ENCODE measurements around the gene PBXIP1. TPM values are rescaled to one million over a fixed set of nuclear protein-coding genes. Genes with fewer than 3 reads are reported as not detected.
"Not testable (repeated sequence)": the region's sequence is repeated elsewhere in the genome, so short reads cannot be mapped to it uniquely, and the experiment has no call there.

The PBXIP1 gene
- total RNA-seq, 2 experiments from 2014 or later, result 17.7 to 19.4 TPM

GRCh38 chr1:154982897-154983648 lies 27.2 kb upstream of the PBXIP1 start, which contains the start of gene FLAD1:
FLAD1 (plus strand) TSS chr1:154983344; CDS start chr1:154983695, 351 bp downstream.
- Mint-ChIP-seq H3K36me3 (ENCODE audit: low read depth) (peaks cover 30% of the 10 kb centered on the region), H3K27ac (no peak within 1 kb of the TSS), H3K27me3 (no peaks in the 10 kb centered on the region), H3K9me3 (no peaks in the 10 kb centered on the region), H3K4me1 (ENCODE audit: low read depth) (peaks cover 12% of the 10 kb centered on the region), H3K4me3 (no peak within 1 kb of the TSS)
- peak; percentile 99 for ATAC-seq
- POLR2A ChIA-PET, result interaction anchor here (0.6 to 4.8 kb wide), 15 partner anchors 10 to 146 kb away, joined by 3 to 85 read pairs (median 5); partner anchors contain the start of genes CKS1B, LENEP, PBXIP1 and PMVK
- intact Hi-C loops (cut with micrococcal nuclease), result no loop called here
- CTCF ChIA-PET, result interaction anchor here (0.6 to 13.2 kb wide), 18 partner anchors 9 to 423 kb away, joined by 3 to 108 read pairs (median 4); partner anchors contain the start of genes ADAM15, LENEP and PYGO2
- TF ChIP-seq CTCF (IDR thresholded peaks at IDR 0.05), result no peak
- DNase-seq, result peak; percentile 98

DNA sequence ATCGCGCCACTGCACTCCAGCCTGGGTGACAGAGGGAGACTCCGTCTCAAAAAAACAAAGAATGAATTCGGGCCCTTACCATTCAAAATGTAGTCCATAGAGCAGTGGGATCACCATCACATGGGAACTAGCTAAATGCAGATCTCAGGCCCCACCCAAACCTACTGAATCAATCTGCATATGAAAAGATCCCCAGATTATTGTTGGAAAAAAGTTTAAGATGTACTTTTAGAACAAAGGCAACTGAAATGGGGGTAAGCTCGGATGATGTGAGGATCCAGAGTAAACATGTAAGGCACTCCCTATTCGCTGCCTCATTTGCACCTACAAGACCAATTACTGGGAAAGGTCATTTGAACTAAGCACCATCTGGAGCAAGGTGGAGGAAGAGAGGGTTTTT lies 26.4 kb upstream of the PBXIP1 start:
- Mint-ChIP-seq H3K9me3 (no peaks in the 10 kb centered on the region), H3K4me3 (no peak overlapping the region), H3K27me3 (no peaks in the 10 kb centered on the region), H3K36me3 (ENCODE audit: low read depth) (peaks cover 32% of the 10 kb centered on the region), H3K4me1 (ENCODE audit: low read depth) (peaks cover 13% of the 10 kb centered on the region), H3K27ac (no peak overlapping the region)
- POLR2A ChIA-PET, result interaction anchor here (0.6 to 4.8 kb wide), 13 partner anchors 9 to 95 kb away, joined by 3 to 85 read pairs (median 7); partner anchors contain the start of genes CKS1B, LENEP, PBXIP1 and PMVK
- intact Hi-C loops (cut with micrococcal nuclease), result no loop called here
- TF ChIP-seq CTCF (IDR thresholded peaks at IDR 0.05), result no peak
- CTCF ChIA-PET, result interaction anchor here (1.1 to 13.2 kb wide), 13 partner anchors 12 to 423 kb away, joined by 3 to 108 read pairs (median 6); partner anchors contain the start of genes ADAM15, LENEP and PYGO2
- ATAC-seq, result no peak
- no peak for DNase-seq

- no peak for ATAC-seq
- H3K27me3 Mint-ChIP-seq, result no peaks in the 10 kb centered on the region
- no peak for TF ChIP-seq CTCF (IDR thresholded peaks at IDR 0.05)
- no peak overlapping the region for H3K27ac Mint-ChIP-seq
- POLR2A ChIA-PET, result no interaction called here
- peaks cover 5% of the 10 kb centered on the region for H3K4me1 Mint-ChIP-seq (ENCODE audit: low read depth)
- CTCF ChIA-PET, result interaction anchor here (1.4 to 13.2 kb wide), 3 partner anchors 20 to 41 kb away, joined by 3 to 108 read pairs (median 7); no protein-coding TSS in a partner anchor
- no peak overlapping the region for H3K4me3 Mint-ChIP-seq
- H3K9me3 Mint-ChIP-seq, result no peaks in the 10 kb centered on the region
- intact Hi-C loops (cut with micrococcal nuclease), result no loop called here
- H3K36me3 Mint-ChIP-seq (ENCODE audit: low read depth), result peaks cover 25% of the 10 kb centered on the region
- no peak for DNase-seq
Measured at GRCh38 chr1:154978360-154978759, 22.5 kb upstream of the PBXIP1 start.

- H3K4me1 Mint-ChIP-seq (ENCODE audit: low read depth); H3K27me3 Mint-ChIP-seq; ATAC-seq; DNase-seq; H3K27ac Mint-ChIP-seq; H3K9me3 Mint-ChIP-seq; intact Hi-C loops (cut with micrococcal nuclease): not testable (repeated sequence)
- Mint-ChIP-seq H3K36me3 (ENCODE audit: low read depth) (peaks cover 25% of the 10 kb centered on the region), H3K4me3 (peak overlapping the region; percentile 17)
- ChIA-PET CTCF (interaction anchor here (1.7 to 13.2 kb wide), 2 partner anchors 20 to 195 kb away, joined by 3 to 108 read pairs; partner anchors contain the start of gene KRTCAP2), POLR2A (interaction anchor here (0.7 to 4.6 kb wide), 2 partner anchors 16 to 22 kb away, joined by 3 to 33 read pairs; no protein-coding TSS in a partner anchor)
Measured at GRCh38 chr1:154977762-154978161, 21.9 kb upstream of the PBXIP1 start.

GRCh38 chr1:154975409-154976059 lies 19.6 kb upstream of the PBXIP1 start:
- Mint-ChIP-seq H3K27me3 (no peaks in the 10 kb centered on the region), H3K4me1 (ENCODE audit: low read depth) (peaks cover 25% of the 10 kb centered on the region), H3K36me3 (ENCODE audit: low read depth) (peaks cover 24% of the 10 kb centered on the region), H3K4me3 (no peak overlapping the region), H3K9me3 (no peaks in the 10 kb centered on the region), H3K27ac (no peak overlapping the region)
- intact Hi-C loops (cut with micrococcal nuclease), result no loop called here
- DNase-seq, result peak; percentile 81
- no peak for TF ChIP-seq CTCF (IDR thresholded peaks at IDR 0.05)
- ChIA-PET CTCF (interaction anchor here (1.0 to 6.5 kb wide), 4 partner anchors 23 to 110 kb away, joined by 3 to 34 read pairs (median 4); partner anchors contain the start of gene PMVK), POLR2A (interaction anchor here (0.6 to 6.9 kb wide), 15 partner anchors 8 to 471 kb away, joined by 3 to 55 read pairs (median 7); partner anchors contain the start of genes FLAD1, LENEP and PYGO2)
- ATAC-seq, result peak; percentile 9

All from activated CD8-positive, alpha-beta T cell treated with anti-CD3 and anti-CD28 coated beads for 36 hours (primary cell).